NT2/D1 (cell line): ENCODE measurements around the gene CPSF7.
A peak's percentile ranks its signal among the peaks of the same experiment; 100 is the strongest.
"Not testable (repeated sequence)": the region's sequence is repeated elsewhere in the genome, so short reads cannot be mapped to it uniquely, and the experiment has no call there.

Experiments used
- DNase-seq: peaks from one replicate; pipeline ENCODE4 v3.0.0-alpha.2; 2011; ENCODE audit warnings: low read depth, low spot score
- H3K27me3 ChIP-seq: 2 replicates; pipeline ENCODE4 v1.6.0; 2011; ENCODE audit warnings: mild to moderate bottlenecking; ENCODE audit not compliant: insufficient read length, insufficient read depth
- H3K36me3 ChIP-seq: 2 replicates; pipeline ENCODE4 v1.6.1; 2011; ENCODE audit warnings: mild to moderate bottlenecking, low read length, mixed read lengths; ENCODE audit not compliant: insufficient read depth, insufficient read length
- H3K4me1 ChIP-seq: 2 replicates; pipeline ENCODE4 v1.5.1; 2011; ENCODE audit not compliant: insufficient read depth, insufficient read length
- H3K4me3 ChIP-seq: 2 replicates; pipeline ENCODE4 v1.5.1; 2011; ENCODE audit warnings: low read depth; ENCODE audit not compliant: insufficient read length
- H3K9ac ChIP-seq: 2 replicates; pipeline ENCODE4 v1.6.0; 2011; ENCODE audit warnings: low read depth; ENCODE audit not compliant: insufficient read length
- H3K9me3 ChIP-seq: 2 replicates; pipeline ENCODE4 v1.5.1; 2011; ENCODE audit warnings: mild to moderate bottlenecking, low read length; ENCODE audit not compliant: insufficient read depth
- SUZ12 ChIP-seq: IDR thresholded peaks from 2 replicates; pipeline ENCODE4 v1.6.1; 2011; ENCODE audit not compliant: insufficient read length, insufficient read depth; ENCODE audit errors: extremely low read depth
- YY1 ChIP-seq: IDR thresholded peaks from 2 replicates; pipeline ENCODE4 v1.6.1; 2011; ENCODE audit not compliant: insufficient read length, insufficient read depth
- ZNF274 ChIP-seq: IDR thresholded peaks from 2 replicates; pipeline ENCODE4 v1.6.1; 2011; ENCODE audit warnings: mild to moderate bottlenecking, low read depth, low read length

CPSF7 gene

GRCh38 chr11:61384271-61385242 is 45.2 kb downstream of the CPSF7 start:
- no peak for DNase-seq
- H3K9ac ChIP-seq = no peak overlapping the region

GRCh38 chr11:61383859-61384258 is 45.9 kb downstream of the CPSF7 start:
- not testable (repeated sequence) for H3K4me3 ChIP-seq, H3K27me3 ChIP-seq, H3K9ac ChIP-seq, H3K4me1 ChIP-seq, H3K9me3 ChIP-seq, H3K36me3 ChIP-seq, DNase-seq

More at GRCh38 chr11:61384271-61385242, 45.2 kb downstream of the CPSF7 start:
- no peak overlapping the region for H3K4me3 ChIP-seq
- peaks cover under 1% of the 10 kb centered on the region; the same call in 1 of the 2 replicates for H3K9me3 ChIP-seq
- no peaks in the 10 kb centered on the region for H3K4me1 ChIP-seq
- H3K36me3 ChIP-seq = peaks cover 8% of the 10 kb centered on the region
- peaks cover 1% of the 10 kb centered on the region for H3K27me3 ChIP-seq
- no peak for TF ChIP-seq SUZ12
- TF ChIP-seq YY1 = no peak

- Histone ChIP-seq H3K9me3 (no peaks in the 10 kb centered on the region), H3K4me1 (peaks cover 4% of the 10 kb centered on the region), H3K9ac (no peak overlapping the region), H3K36me3 (peaks cover 18% of the 10 kb centered on the region), H3K4me3 (no peak overlapping the region), H3K27me3 (no peaks in the 10 kb centered on the region)
- DNase-seq = no peak
- TF ChIP-seq YY1 (no peak), SUZ12 (no peak), ZNF274 (no peak)
Measured at GRCh38 chr11:61380884-61381283, 48.9 kb downstream of the CPSF7 start.

GRCh38 chr11:61378713-61379313 is 51.0 kb downstream of the CPSF7 start:
- TF ChIP-seq SUZ12 (no peak), YY1 (no peak)
- no peak for DNase-seq
- H3K9ac ChIP-seq = no peak overlapping the region
- H3K36me3 ChIP-seq = peaks cover 25% of the 10 kb centered on the region
- H3K27me3 ChIP-seq = no peaks in the 10 kb centered on the region
- H3K4me3 ChIP-seq = no peak overlapping the region
- peaks cover 16% of the 10 kb centered on the region for H3K9me3 ChIP-seq
- H3K4me1 ChIP-seq = peaks cover 4% of the 10 kb centered on the region

- no peak for DNase-seq
- H3K9ac ChIP-seq = no peak overlapping the region
- peaks cover 4% of the 10 kb centered on the region for H3K4me1 ChIP-seq
- H3K27me3 ChIP-seq = no peaks in the 10 kb centered on the region
- H3K36me3 ChIP-seq = peaks cover 32% of the 10 kb centered on the region
- H3K9me3 ChIP-seq = peaks cover 28% of the 10 kb centered on the region
- no peak overlapping the region for H3K4me3 ChIP-seq
- no peak for TF ChIP-seq YY1
- no peak for TF ChIP-seq SUZ12
- TF ChIP-seq ZNF274 = no peak
Measured at GRCh38 chr11:61377461-61378160, 52.2 kb downstream of the CPSF7 start.

GRCh38 chr11:61375761-61376108 is 54.0 kb downstream of the CPSF7 start:
- Histone ChIP-seq H3K9me3 (peaks cover 47% of the 10 kb centered on the region), H3K36me3 (peaks cover 39% of the 10 kb centered on the region), H3K4me3 (no peak overlapping the region), H3K9ac (peak overlapping the region; percentile 56), H3K4me1 (peaks cover 4% of the 10 kb centered on the region), H3K27me3 (no peaks in the 10 kb centered on the region)
- DNase-seq = no peak
- no peak for TF ChIP-seq YY1
- TF ChIP-seq ZNF274 = no peak
- TF ChIP-seq SUZ12 = no peak

- H3K4me3 ChIP-seq = no peak overlapping the region
- no peak overlapping the region for H3K9ac ChIP-seq
- no peak for TF ChIP-seq ZNF274
- no peak for TF ChIP-seq YY1
- H3K36me3 ChIP-seq = peaks cover 66% of the 10 kb centered on the region
- H3K9me3 ChIP-seq = peaks cover 63% of the 10 kb centered on the region
- H3K4me1 ChIP-seq = no peaks in the 10 kb centered on the region
- no peaks in the 10 kb centered on the region for H3K27me3 ChIP-seq
- no peak for DNase-seq
Measured at GRCh38 chr11:61372659-61373420, 56.9 kb downstream of the CPSF7 start.
